ENCODE measurements around the gene CHCHD6. TPM values are rescaled to one million over a fixed set of nuclear protein-coding genes. Genes with fewer than 3 reads are reported as not detected.

CHCHD6 gene
- total RNA-seq, 1 donor from 2014 or later: 28.7 TPM

- peaks cover 4% of the 10 kb centered on the region for H3K36me3 ChIP-seq (ENCODE audit: control insufficient read depth, insufficient read depth, low read length)
- no peaks in the 10 kb centered on the region for H3K27me3 ChIP-seq (ENCODE audit: control insufficient read depth, insufficient read depth, low read length)
- no peak for DNase-seq (ENCODE audit: low read depth)
- TF ChIP-seq, protein P1, sequence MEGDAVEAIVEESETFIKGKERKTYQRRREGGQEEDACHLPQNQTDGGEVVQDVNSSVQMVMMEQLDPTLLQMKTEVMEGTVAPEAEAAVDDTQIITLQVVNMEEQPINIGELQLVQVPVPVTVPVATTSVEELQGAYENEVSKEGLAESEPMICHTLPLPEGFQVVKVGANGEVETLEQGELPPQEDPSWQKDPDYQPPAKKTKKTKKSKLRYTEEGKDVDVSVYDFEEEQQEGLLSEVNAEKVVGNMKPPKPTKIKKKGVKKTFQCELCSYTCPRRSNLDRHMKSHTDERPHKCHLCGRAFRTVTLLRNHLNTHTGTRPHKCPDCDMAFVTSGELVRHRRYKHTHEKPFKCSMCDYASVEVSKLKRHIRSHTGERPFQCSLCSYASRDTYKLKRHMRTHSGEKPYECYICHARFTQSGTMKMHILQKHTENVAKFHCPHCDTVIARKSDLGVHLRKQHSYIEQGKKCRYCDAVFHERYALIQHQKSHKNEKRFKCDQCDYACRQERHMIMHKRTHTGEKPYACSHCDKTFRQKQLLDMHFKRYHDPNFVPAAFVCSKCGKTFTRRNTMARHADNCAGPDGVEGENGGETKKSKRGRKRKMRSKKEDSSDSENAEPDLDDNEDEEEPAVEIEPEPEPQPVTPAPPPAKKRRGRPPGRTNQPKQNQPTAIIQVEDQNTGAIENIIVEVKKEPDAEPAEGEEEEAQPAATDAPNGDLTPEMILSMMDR (IDR thresholded peaks at IDR 0.05; ENCODE audit: insufficient read depth, low read length, poor library complexity, severe bottlenecking): no peak
- H3K4me3 ChIP-seq (ENCODE audit: low read depth, low read length): no peak overlapping the region
Measured at GRCh38 chr3:127005864-127006500, 301.9 kb downstream of the CHCHD6 start.

DNA sequence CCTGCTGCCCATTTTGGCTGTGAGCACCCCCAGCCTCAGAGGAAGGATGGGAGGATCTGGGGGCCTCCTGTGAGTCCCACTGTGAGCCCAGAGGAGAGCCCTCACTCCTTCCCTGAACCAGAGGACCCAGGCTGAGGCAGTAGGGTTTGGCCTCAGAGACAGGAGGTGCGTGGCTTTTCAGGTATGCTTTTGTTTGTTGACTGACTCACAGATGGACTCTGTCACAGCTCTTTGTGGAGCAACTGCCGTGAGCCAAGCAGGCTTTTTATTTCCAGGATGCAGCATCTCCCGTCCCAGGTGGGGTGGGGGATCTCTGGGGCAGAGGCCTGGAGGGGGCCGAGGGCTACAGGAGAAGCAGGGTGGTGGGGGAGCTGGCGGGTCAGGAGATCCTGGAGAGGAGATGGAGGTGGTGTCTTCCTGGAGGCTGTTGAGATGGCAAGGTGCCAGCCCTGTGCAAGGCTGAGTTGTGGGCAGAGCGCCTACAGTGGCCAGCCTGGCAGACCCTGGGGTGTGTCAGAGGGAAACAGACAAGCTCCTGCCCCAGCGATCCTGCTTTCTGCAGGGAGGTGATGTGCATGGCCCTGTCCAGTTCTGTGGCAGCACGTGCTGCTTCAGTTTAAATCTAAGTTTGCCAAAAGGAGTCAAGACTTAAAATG is 302.9 kb downstream of the CHCHD6 start:
- no peak for DNase-seq (ENCODE audit: low read depth)
- TF ChIP-seq, protein P1 (IDR thresholded peaks at IDR 0.05; ENCODE audit: insufficient read depth, low read length, poor library complexity, severe bottlenecking): no peak
- peaks cover 4% of the 10 kb centered on the region for H3K36me3 ChIP-seq (ENCODE audit: control insufficient read depth, insufficient read depth, low read length)
- H3K27me3 ChIP-seq (ENCODE audit: control insufficient read depth, insufficient read depth, low read length): no peaks in the 10 kb centered on the region
- H3K4me3 ChIP-seq (ENCODE audit: low read depth, low read length): no peak overlapping the region

- no peak for DNase-seq (ENCODE audit: low read depth)
- TF ChIP-seq, protein P1 (IDR thresholded peaks at IDR 0.05; ENCODE audit: insufficient read depth, low read length, poor library complexity, severe bottlenecking): no peak
- Histone ChIP-seq H3K27me3 (ENCODE audit: control insufficient read depth, insufficient read depth, low read length) (no peaks in the 10 kb centered on the region), H3K4me3 (ENCODE audit: low read depth, low read length) (no peak overlapping the region), H3K36me3 (ENCODE audit: control insufficient read depth, insufficient read depth, low read length) (peaks cover 5% of the 10 kb centered on the region)
Measured at GRCh38 chr3:127008236-127008635, 304.2 kb downstream of the CHCHD6 start.

DNA sequence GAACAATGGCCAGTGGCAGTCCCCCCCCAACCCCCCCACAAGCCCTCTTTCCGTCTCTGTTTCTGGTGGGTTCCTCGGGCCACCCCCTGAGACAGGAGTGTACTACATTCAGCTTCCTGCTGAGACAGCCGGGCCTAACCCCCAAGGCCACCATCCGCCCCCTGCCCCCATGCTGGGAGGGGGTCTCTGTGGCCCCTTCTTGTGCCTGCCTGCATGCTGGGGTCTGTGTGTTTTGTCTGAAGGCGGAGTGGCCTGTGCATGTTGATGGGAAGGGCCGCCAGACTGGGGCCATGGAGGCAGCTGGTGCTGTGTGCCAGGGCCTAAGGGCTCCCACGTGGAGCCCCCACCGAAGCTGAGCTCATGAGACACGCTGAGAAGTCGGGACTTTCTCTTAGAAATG is 305.5 kb downstream of the CHCHD6 start:
- TF ChIP-seq, protein P1 (IDR thresholded peaks at IDR 0.05; ENCODE audit: insufficient read depth, low read length, poor library complexity, severe bottlenecking): no peak
- H3K36me3 ChIP-seq (ENCODE audit: control insufficient read depth, insufficient read depth, low read length): peaks cover 3% of the 10 kb centered on the region
- H3K27me3 ChIP-seq (ENCODE audit: control insufficient read depth, insufficient read depth, low read length): no peaks in the 10 kb centered on the region
- no peak overlapping the region for H3K4me3 ChIP-seq (ENCODE audit: low read depth, low read length)
- no peak for DNase-seq (ENCODE audit: low read depth)

Other genes with a start within 250 kb of the CHCHD6 start
- gene ZXDC, start 228.3 kb upstream of the CHCHD6 start, total RNA-seq: 38.4 and 39.4 TPM in 2 replicates
- not detected in 2 replicates for gene UROC1, start 186.5 kb upstream of the CHCHD6 start, total RNA-seq
- 1.1 TPM in 1 of 2 replicates, not detected in the other for gene CHST13, start 180.1 kb upstream of the CHCHD6 start, total RNA-seq
- not detected in 2 replicates for gene C3orf22, start 145.3 kb upstream of the CHCHD6 start, total RNA-seq
- gene TXNRD3, start 49.1 kb upstream of the CHCHD6 start, total RNA-seq: 5.5 and 6.2 TPM in 2 replicates